Activated effector memory CD4-positive, alpha-beta T cell treated with anti-CD3 and anti-CD28 coated beads, Interleukin-2, amount 50 U/mL, for 16 hours (primary cell): ENCODE data around the gene CCDC40.

Experiments used
- DNase-seq: peaks from one replicate; pipeline ENCODE4 v3.0.0-alpha.2; 2020

Gene CCDC40

DNA sequence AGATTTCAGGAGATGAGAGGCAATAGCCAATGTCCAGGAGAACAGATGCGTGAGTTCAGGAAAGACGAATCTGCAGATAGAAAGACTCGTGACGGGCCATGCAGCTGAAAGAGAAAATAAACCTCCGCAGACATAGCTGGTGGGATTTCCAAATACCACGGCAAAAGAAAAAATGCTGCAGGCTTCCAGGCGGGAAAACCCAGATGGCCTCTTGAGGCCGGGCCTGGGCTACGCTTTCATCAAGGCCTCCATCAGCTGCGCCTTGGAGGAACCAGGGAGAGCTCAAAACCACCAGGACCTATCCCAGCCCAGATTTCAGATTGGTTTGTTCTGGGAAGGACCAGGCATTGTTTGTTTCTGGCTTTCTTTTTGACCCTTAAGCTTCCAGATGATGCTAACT lies 16.7 kb downstream of the CCDC40 start:
- no peak for DNase-seq

DNA sequence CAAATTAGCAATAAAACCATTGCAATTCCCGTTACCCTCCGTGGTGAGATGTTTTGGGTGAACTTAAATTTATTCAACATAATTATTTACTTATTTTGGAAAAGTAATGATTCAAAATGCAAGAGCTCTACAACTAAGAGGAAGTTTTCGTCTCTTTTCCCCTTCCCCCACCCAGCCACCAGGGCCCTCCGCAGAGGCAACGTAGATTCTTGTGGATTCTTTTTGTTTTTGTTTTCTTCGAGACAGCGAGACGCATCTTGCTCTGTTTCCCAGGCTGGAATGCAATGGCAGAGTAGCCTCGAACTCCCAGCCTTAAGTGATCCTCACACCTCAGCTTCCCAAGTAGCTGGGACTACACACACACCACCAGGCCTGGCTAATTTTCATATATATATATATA lies 19.2 kb downstream of the CCDC40 start:
- no peak for DNase-seq

DNA sequence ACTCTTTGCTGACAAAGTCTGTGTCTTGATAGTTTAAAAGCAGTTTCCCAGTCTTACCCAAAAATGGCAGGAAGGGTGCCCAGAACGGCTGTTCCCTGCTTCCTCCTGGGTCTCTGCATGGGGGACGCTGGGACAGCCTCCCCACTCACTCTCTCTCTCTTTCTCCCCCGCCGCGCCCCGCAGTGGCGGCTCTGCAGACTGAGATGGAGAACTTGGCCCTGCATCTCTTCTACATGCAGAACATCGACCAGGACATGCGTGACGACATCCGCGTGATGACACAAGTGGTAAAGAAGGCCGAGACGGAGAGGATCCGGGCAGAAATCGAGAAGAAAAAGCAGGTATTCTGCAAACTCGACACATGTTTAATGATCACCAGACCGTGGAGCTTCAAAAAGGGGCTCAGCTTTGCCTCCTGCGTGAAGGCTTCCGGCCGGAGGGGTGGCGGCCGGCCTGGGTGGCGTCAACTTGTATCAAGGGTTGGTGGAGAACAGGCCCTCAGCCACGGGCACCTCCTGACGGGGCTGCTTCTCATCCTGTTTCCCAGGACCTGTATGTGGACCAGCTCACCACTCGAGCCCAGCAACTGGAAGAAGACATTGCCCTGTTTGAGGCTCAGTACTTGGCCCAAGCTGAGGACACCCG lies 22.0 kb downstream of the CCDC40 start:
- no peak for DNase-seq

- DNase-seq: no peak
Measured at GRCh38 chr17:80060644-80061043, 24.2 kb downstream of the CCDC40 start.

DNA sequence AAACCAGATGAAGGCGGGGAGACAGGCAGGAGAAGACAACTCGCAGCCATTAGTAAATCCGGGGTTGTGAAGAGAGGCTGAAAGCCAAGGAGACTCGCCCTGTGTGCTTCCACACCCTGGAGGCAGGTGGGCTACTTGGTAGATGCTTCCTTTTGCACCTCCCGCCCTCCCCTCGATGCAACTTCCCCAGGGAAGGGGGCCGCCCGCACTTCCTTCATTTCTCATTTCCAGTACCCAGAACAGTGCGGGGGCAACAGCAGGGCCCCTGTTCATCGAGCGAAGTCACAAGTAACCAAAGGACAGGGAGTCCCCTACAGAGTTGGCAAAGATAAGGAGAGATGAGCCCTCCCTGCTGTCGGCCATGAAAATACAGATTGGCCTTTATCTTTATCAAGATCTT lies 25.0 kb downstream of the CCDC40 start:
- no peak for DNase-seq

GRCh38 chr17:80063830-80064585 lies 27.6 kb downstream of the CCDC40 start:
- DNase-seq: no peak

DNA sequence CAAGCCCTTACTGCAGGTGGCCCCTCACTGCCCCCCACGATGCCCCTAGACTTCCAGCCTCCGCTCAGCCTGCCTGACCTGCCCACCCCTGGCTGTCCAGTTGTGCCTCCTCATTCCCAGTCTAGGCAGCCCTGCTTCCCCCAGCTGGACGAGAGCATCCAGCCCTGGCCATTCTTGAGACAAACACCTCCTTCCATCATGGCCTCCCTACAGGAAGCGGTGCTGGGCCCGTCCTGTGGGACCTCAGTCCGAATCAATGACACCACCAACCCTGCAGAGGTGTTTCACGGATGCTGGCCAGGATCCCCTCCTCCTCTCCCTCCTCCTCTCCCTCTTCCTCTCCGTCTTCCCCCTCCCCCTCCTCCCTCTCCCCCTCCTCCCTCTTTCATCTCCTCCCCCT lies 28.3 kb downstream of the CCDC40 start:
- DNase-seq: no peak

DNA sequence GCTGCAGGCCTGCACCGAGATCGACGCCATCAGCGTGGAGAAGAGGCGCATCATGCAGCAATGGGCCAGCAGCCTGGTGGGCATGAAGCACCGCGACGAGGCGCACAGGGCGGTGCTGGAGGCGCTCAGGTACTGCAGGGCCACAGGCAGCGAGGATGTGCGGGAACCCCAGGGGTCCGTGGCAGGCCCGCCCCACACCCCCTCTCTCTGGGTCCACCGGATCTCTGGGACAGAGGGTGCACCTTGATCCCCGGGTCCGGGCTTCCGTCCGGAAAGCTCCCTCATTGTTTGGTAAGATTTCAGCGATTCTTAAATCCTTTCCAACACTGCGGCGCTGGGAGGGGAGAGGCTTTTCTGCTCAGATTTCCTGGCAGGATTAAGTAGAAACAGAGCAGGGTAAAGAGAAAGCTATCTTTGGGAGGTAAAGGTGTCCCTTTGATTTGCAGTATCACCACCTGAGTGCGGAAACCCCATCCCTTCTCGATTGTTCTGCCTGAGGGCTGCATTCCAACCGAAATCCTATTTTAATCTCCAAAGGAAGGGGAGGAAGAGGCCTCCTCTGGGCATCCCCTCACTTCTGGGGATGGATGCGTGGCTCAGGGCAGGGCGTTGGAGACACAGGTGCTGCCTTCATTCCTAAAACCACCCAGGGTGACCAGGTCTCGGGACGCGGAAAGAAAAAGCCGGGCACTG lies 29.2 kb downstream of the CCDC40 start:
- no peak for DNase-seq

GRCh38 chr17:80067393-80067986 lies 31.0 kb downstream of the CCDC40 start:
- DNase-seq: no peak

DNA sequence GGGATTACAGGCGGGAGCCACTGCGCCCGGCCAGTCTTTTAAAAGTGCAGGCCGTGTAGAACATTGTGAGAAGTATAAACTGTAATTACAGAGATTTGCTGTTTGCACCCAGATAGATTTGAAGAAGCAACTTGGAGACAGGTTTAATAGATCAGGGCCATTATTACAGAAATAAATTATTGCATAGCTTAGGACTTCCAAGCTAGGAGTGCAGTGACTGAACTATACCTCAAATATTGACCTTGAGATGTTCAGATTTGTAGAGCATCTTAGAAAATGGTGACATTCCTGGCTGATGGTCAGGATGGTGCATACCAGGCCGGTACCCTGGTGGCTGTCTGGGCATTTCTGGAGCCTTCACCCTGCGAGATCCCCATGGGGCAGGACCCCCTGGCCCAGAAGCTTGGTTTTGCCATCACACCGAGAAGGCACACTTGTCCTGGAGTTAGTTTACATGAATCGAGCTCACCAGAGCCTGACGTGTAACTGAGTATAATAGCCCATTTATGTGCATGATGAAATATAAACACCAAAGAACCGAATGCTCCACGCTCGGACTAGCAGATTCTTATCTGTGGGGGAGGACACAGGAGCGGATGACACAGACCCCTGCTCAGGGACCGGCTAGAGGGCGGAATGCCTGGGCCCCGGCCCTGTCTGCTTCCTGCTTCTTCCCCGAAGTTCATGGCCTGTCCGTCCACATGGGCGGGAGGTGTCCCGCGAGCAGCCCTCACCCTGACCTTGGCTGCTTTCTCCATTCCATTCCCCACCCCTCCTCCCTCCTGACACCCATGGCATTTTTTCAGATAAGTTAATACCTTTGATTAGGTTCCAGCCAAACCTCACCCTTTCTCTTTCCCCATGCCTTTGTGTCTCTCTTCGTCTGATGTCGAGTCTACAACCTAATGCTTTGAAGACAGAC lies 32.1 kb downstream of the CCDC40 start:
- DNase-seq: no peak

GRCh38 chr17:80070375-80071115 lies 34.1 kb downstream of the CCDC40 start:
- DNase-seq: no peak

DNA sequence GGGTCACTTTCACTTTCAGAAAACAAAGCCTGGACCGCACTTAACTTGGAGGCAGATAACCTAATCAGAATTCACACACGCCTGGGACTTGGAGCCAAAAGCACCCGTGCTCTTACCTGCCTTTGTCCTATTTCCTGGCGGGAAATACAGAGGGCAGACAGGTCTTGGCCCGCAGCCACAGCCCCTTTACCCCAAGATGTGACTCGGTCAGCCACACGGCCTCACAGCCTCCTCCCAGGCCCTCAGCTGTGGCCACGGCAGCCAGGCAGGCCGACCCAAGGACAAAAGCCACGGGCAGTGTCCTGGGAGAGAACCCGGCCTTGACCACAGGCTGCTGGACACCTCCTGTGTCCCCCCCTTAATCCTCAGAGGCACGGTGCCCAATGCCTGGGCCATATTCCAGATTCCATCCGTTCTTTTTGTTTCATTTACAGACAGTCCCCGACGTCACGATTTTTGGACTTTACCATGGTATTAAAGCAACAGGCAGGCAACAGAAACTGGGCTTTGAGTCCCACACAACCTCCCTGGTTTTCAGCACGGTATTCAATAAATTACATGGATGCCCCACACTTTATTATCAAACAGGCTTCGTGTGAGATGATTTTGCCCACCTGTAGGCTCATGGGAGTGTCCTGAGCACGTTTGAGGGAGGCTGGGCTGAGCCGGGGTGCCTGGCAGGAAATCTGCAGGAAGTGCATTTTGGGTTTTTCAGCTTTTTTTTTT lies 34.8 kb downstream of the CCDC40 start:
- DNase-seq: no peak

DNA sequence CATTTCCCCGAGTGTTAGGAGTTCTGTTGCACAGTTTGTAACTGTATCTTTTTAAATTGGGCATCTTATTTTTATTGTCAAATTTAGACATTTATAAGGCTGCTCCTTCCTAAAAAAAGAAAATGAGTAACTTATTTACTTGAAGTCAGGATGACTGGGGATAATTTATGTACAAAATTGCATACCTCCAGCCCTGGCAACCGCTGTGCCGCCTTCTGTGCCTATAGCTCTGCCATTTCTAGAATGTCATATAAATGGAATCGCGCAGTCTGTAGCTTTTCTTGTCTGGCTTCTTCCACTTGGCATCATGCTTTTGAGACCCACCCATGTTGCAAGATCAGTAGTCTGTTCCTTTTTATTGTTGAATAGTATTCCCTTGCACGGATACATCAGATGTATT lies 36.0 kb downstream of the CCDC40 start:
- DNase-seq: no peak

DNA sequence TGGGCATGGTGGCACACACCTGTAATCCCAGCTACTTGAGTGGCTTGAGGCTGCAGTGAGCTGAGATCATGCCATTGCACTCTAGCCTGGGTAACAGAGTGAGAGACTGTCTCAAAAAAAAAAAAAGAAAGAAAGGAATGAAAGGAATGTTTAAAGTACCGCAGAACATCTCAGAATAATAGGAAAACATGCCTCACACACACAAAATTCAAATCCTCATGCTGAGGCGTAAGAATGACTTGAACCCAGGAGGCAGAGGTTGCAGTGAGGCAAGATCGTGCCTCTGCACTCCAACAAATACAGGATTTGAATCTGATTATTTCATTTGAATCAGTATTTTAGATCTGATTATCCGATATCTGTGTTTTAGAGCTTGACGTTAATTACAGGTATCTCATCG lies 43.6 kb downstream of the CCDC40 start:
- DNase-seq: no peak

DNA sequence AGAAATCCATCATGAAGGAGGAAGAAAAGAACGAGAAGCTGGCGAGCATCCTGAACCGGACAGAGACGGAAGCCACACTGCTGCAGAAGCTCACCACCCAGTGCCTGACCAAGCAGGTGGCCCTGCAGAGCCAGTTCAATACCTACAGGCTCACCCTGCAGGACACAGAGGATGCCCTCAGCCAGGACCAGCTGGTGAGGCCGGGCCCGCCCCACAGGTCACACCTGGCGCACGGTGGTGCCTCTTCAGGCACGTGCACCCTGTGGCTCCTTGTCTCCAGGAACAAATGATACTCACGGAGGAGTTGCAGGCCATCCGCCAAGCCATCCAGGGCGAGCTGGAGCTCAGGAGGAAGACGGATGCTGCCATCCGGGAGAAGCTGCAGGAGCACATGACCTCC lies 45.2 kb downstream of the CCDC40 start:
- DNase-seq: no peak

DNA sequence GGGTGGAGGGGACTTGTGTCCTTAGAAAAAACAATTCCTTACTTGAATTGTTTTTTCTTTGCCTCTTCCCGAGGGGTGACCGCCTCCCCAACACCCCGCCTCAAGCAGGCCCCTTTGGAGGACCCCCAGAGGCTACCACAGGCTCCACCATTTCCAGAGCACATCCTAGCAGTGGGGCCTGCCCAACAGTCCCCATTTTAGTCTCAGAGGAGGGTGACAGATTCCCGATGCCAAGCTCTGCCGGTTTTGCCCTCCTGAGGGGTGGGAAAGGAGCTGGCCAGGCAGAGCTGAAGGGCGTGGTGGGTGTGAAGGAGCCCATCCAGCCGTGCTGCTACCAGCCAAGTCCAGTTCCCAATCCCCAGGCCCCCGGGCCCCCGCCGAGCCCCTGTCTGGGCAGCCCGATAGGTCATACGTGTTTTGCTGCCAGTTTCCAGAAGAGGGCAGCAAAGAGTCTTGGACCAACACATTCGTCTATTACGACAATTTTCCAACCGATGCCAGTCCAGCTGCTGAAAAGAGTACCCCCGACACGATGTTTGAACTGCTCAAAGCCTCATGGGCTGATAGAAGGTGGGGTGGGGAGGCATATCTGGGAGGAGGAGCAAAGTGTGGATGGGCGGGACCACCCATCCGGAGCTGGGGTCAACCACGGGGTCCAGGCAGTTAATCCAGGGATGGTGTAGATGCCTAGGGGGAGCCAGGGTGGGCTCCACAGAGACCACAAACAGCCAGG lies 46.1 kb downstream of the CCDC40 start:
- DNase-seq: peak; percentile 82

GRCh38 chr17:80083136-80083661 lies 46.8 kb downstream of the CCDC40 start:
- no peak for DNase-seq

GRCh38 chr17:80084773-80085172 lies 48.3 kb downstream of the CCDC40 start:
- DNase-seq: no peak

- DNase-seq: peak; percentile 42
Measured at GRCh38 chr17:80086081-80086480, 49.6 kb downstream of the CCDC40 start.

- peak; percentile 42 for DNase-seq
Measured at GRCh38 chr17:80086616-80087015, 50.2 kb downstream of the CCDC40 start.
